Activated T-helper 17 cell treated with anti-CD3 and anti-CD28 coated beads, Interleukin-2, amount 50 U/mL, for 72 hours (primary cell): ENCODE data around the gene HIPK4. TPM values are rescaled to one million over a fixed set of nuclear protein-coding genes. Genes with fewer than 3 reads are reported as not detected.
"Not testable (repeated sequence)": the region's sequence is repeated elsewhere in the genome, so short reads cannot be mapped to it uniquely, and the experiment has no call there.

Experiments
- ATAC-seq: fragments of 150-1000 bp; cut with Tn5 transposase; replicated peaks from 2 replicates; pipeline ENCODE4 v1.10.0; 2021; ENCODE audit warnings: mild to moderate bottlenecking, moderate library complexity
- H3K27ac Mint-ChIP-seq: one replicate; pipeline ENCODE4 v1.8.0; 2022; ENCODE audit warnings: mixed read lengths
- H3K27me3 Mint-ChIP-seq: one replicate; pipeline ENCODE4 v1.8.0; 2022; ENCODE audit warnings: mixed read lengths
- H3K36me3 Mint-ChIP-seq: one replicate; pipeline ENCODE4 v1.8.0; 2022; ENCODE audit warnings: low read depth, mild to moderate bottlenecking, mixed read lengths
- H3K4me1 Mint-ChIP-seq: one replicate; pipeline ENCODE4 v1.8.0; 2022; ENCODE audit warnings: mixed read lengths
- H3K4me3 Mint-ChIP-seq: one replicate; pipeline ENCODE4 v1.8.0; 2022; ENCODE audit warnings: mild to moderate bottlenecking, mixed read lengths
- H3K9me3 Mint-ChIP-seq: one replicate; pipeline ENCODE4 v1.8.0; 2022; ENCODE audit warnings: mixed read lengths
- total RNA-seq, 2 donors: library from RNA; stranded (reverse); gene quantifications; one replicate each; pipeline ENCODE4 v1.2.3, GENCODE V29; 2022

HIPK4 gene
- total RNA-seq, 2 donors from 2014 or later: not detected

GRCh38 chr19:40370253-40370652, 19.7 kb downstream of the HIPK4 start:
- H3K27ac Mint-ChIP-seq: peak overlapping the region; percentile 19
- not testable (repeated sequence) for H3K27me3 Mint-ChIP-seq, H3K4me1 Mint-ChIP-seq, H3K9me3 Mint-ChIP-seq, H3K4me3 Mint-ChIP-seq, ATAC-seq
- H3K36me3 Mint-ChIP-seq: peaks cover 30% of the 10 kb centered on the region

- H3K4me3 Mint-ChIP-seq: no peak overlapping the region
- no peaks in the 10 kb centered on the region for H3K9me3 Mint-ChIP-seq
- no peak overlapping the region for H3K27ac Mint-ChIP-seq
- H3K36me3 Mint-ChIP-seq: peaks cover 25% of the 10 kb centered on the region
- ATAC-seq: no peak
- peaks cover 8% of the 10 kb centered on the region for H3K4me1 Mint-ChIP-seq
- no peaks in the 10 kb centered on the region for H3K27me3 Mint-ChIP-seq
These were observed 20.2 kb downstream of the HIPK4 start for GRCh38 chr19:40369797-40370196.

- H3K27me3 Mint-ChIP-seq: no peaks in the 10 kb centered on the region
- H3K4me1 Mint-ChIP-seq: peaks cover 9% of the 10 kb centered on the region
- no peak overlapping the region for H3K4me3 Mint-ChIP-seq
- H3K9me3 Mint-ChIP-seq: no peaks in the 10 kb centered on the region
- peaks cover 15% of the 10 kb centered on the region for H3K36me3 Mint-ChIP-seq
- H3K27ac Mint-ChIP-seq: no peak overlapping the region
- no peak for ATAC-seq
These were observed 22.2 kb downstream of the HIPK4 start for GRCh38 chr19:40367577-40368434.

- H3K27me3 Mint-ChIP-seq: no peaks in the 10 kb centered on the region
- H3K4me3 Mint-ChIP-seq: no peak overlapping the region
- H3K27ac Mint-ChIP-seq: no peak overlapping the region
- peaks cover 15% of the 10 kb centered on the region for H3K36me3 Mint-ChIP-seq
- no peak for ATAC-seq
- no peaks in the 10 kb centered on the region for H3K9me3 Mint-ChIP-seq
- H3K4me1 Mint-ChIP-seq: peaks cover 15% of the 10 kb centered on the region
These were observed 23.1 kb downstream of the HIPK4 start for GRCh38 chr19:40366697-40367561.

- no peaks in the 10 kb centered on the region for H3K9me3 Mint-ChIP-seq
- H3K27ac Mint-ChIP-seq: no peak overlapping the region
- H3K27me3 Mint-ChIP-seq: no peaks in the 10 kb centered on the region
- peak overlapping the region; percentile 41 for H3K4me3 Mint-ChIP-seq
- peaks cover 20% of the 10 kb centered on the region for H3K36me3 Mint-ChIP-seq
- peaks cover 15% of the 10 kb centered on the region for H3K4me1 Mint-ChIP-seq
- ATAC-seq: peak; percentile 60
These were observed 24.2 kb downstream of the HIPK4 start for GRCh38 chr19:40365613-40366401.

- Mint-ChIP-seq H3K4me3 (peak overlapping the region; percentile 41), H3K27ac (no peak overlapping the region), H3K4me1 (peaks cover 15% of the 10 kb centered on the region), H3K36me3 (peaks cover 19% of the 10 kb centered on the region), H3K27me3 (no peaks in the 10 kb centered on the region), H3K9me3 (no peaks in the 10 kb centered on the region)
- ATAC-seq: no peak
These were observed 25.0 kb downstream of the HIPK4 start for GRCh38 chr19:40365010-40365409.

GRCh38 chr19:40363069-40363468, 26.9 kb downstream of the HIPK4 start:
- Mint-ChIP-seq H3K27ac (no peak overlapping the region), H3K4me1 (peaks cover 15% of the 10 kb centered on the region), H3K36me3 (peaks cover 21% of the 10 kb centered on the region), H3K27me3 (no peaks in the 10 kb centered on the region), H3K4me3 (no peak overlapping the region), H3K9me3 (no peaks in the 10 kb centered on the region)
- no peak for ATAC-seq

- H3K27me3 Mint-ChIP-seq: no peaks in the 10 kb centered on the region
- no peak overlapping the region for H3K27ac Mint-ChIP-seq
- no peak for ATAC-seq
- peaks cover 15% of the 10 kb centered on the region for H3K4me1 Mint-ChIP-seq
- no peak overlapping the region for H3K4me3 Mint-ChIP-seq
- no peaks in the 10 kb centered on the region for H3K9me3 Mint-ChIP-seq
- H3K36me3 Mint-ChIP-seq: peaks cover 17% of the 10 kb centered on the region
These were observed 27.8 kb downstream of the HIPK4 start for GRCh38 chr19:40362160-40362559.

- no peaks in the 10 kb centered on the region for H3K27me3 Mint-ChIP-seq
- no peak overlapping the region for H3K27ac Mint-ChIP-seq
- no peaks in the 10 kb centered on the region for H3K9me3 Mint-ChIP-seq
- peaks cover 25% of the 10 kb centered on the region for H3K4me1 Mint-ChIP-seq
- H3K36me3 Mint-ChIP-seq: peaks cover 11% of the 10 kb centered on the region
- ATAC-seq: no peak
- H3K4me3 Mint-ChIP-seq: no peak overlapping the region
These were observed 29.2 kb downstream of the HIPK4 start for GRCh38 chr19:40360708-40361241.

GRCh38 chr19:40360020-40360707, 29.8 kb downstream of the HIPK4 start:
- ATAC-seq: no peak
- H3K4me1 Mint-ChIP-seq: peaks cover 27% of the 10 kb centered on the region
- no peaks in the 10 kb centered on the region for H3K9me3 Mint-ChIP-seq
- H3K4me3 Mint-ChIP-seq: no peak overlapping the region
- H3K27ac Mint-ChIP-seq: no peak overlapping the region
- peaks cover 11% of the 10 kb centered on the region for H3K36me3 Mint-ChIP-seq
- no peaks in the 10 kb centered on the region for H3K27me3 Mint-ChIP-seq

GRCh38 chr19:40358773-40359172, 31.2 kb downstream of the HIPK4 start:
- H3K4me1 Mint-ChIP-seq: peaks cover 23% of the 10 kb centered on the region
- no peaks in the 10 kb centered on the region for H3K27me3 Mint-ChIP-seq
- H3K9me3 Mint-ChIP-seq: no peaks in the 10 kb centered on the region
- peaks cover 11% of the 10 kb centered on the region for H3K36me3 Mint-ChIP-seq
- no peak overlapping the region for H3K27ac Mint-ChIP-seq
- H3K4me3 Mint-ChIP-seq: no peak overlapping the region
- ATAC-seq: no peak

GRCh38 chr19:40357640-40358039, 32.3 kb downstream of the HIPK4 start:
- H3K4me1 Mint-ChIP-seq: peaks cover 16% of the 10 kb centered on the region
- peaks cover 11% of the 10 kb centered on the region for H3K36me3 Mint-ChIP-seq
- H3K9me3 Mint-ChIP-seq: no peaks in the 10 kb centered on the region
- ATAC-seq: no peak
- no peaks in the 10 kb centered on the region for H3K27me3 Mint-ChIP-seq
- no peak overlapping the region for H3K27ac Mint-ChIP-seq
- H3K4me3 Mint-ChIP-seq: no peak overlapping the region

GRCh38 chr19:40356681-40357595, 33.0 kb downstream of the HIPK4 start:
- no peaks in the 10 kb centered on the region for H3K9me3 Mint-ChIP-seq

More at GRCh38 chr19:40356681-40357595, 33.0 kb downstream of the HIPK4 start:
- peaks cover 11% of the 10 kb centered on the region for H3K4me1 Mint-ChIP-seq
- no peaks in the 10 kb centered on the region for H3K27me3 Mint-ChIP-seq
- no peak for ATAC-seq
- H3K4me3 Mint-ChIP-seq: no peak overlapping the region
- H3K36me3 Mint-ChIP-seq: peaks cover 11% of the 10 kb centered on the region
- peak overlapping the region; percentile 25 for H3K27ac Mint-ChIP-seq
